HG03139 (cell line): Measurements from ENCODE around the gene SYT15.
"Not testable (repeated sequence)": the region's sequence is repeated elsewhere in the genome, so short reads cannot be mapped to it uniquely, and the experiment has no call there.

Source experiments
- ATAC-seq: cut with Tn5 transposase; IDR thresholded peaks from one replicate; pipeline ENCODE4 v1.9.1; 2021; ENCODE audit not compliant: unreplicated experiment

SYT15 gene

DNA sequence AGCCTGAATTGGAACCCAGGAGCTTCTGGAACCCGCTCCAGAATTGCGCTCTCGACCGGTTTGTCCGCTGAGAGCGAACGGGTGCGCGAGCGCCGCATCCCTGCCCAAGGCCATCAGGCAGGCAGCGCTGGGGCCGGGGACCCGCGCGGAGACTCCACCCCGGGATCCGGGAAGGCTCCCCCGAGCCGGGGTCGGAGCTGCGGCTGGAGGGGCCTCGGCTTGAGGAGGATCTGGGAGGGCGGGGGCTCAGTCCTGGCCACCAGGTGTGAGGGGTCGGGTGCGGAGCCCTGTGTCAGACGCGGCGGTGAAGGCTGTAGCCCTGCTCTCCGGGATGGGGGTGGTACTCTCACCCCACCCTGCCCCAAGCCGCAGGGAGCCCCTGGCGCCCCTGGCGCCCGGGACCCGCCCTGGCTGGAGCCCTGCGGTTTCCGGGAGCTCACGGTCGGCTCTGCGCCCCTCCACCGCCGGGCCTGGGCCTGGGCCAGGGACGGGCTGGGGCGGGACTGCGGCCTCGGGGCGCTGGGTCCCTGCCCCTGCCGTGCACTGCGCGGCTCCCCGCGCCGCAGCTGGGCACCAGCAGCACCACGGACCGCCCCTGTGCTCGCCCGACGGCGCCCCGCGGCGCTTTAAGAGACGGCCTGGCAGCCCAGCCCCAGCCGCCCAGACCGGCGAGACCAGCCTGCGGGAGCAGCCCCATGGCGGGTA is at the start of gene SYT15:
Gene SYT15, plus strand, starts transcription at position 655 of the 705 bp plus-strand sequence. Its CDS starts 41 bp downstream, at position 696.
- ATAC-seq, result not testable (repeated sequence)

DNA sequence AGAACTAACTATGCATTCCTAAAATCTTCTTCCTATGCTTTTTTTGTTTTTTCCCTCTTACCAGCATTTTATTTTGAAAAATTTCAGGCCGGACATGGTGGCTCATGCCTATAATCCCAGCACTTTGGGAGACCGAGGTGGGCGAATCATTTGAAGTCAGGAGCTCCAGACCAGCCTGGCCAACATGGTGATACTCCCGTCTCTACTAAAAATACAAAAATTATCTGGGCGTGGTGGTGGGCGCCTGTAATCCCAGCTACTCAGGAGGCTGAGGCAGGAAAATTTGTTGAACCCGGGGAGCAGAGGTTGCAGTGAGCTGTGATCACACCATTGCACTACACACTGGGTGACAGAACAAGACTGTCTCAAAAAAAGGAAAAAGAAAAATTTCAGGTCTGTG is 49.2 kb upstream of the SYT15 start:
- not testable (repeated sequence) for ATAC-seq

DNA sequence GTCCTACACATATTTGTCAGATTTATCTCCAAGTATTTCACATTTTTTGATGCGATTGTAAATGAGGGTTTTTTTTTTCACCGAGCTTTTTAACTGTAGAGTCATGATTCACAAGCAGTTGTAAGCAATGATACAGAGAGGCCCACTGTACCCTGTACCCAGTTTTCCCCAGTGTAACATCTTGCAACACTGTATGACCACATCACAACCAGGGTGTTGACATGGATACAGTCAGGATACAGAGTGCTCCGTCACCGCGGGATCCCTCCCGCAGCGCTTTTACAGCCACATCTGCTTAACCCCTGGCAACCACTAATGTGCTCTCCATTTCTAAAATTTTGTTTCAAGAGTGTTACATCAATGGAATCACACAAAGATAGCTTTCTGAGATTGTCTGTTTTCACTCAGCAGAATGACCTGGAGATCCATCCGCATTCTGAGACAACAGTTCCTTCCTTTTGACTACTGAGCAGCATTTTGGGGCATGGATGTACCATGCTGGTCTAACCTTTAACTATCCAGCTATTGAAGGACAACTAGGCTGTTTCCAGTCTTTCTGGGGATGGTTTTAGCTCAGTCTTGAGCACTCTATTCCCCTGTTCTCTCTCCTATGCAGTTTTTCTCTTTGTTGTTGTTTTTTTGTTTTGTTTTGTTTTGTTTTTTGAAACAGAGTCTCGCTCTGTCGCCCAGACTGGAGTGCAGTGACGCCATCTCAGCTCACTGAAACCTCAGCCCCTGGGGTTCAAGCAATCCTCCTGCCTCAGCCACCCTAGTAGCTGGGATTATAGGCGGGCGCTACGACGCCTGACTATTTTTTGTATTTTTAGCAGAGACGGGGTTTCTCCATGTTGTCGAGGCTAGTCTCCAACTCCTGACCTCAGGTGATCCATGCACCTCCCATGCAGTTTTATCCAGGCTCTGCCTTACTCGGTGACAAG is 48.4 kb upstream of the SYT15 start:
- no peak for ATAC-seq

DNA sequence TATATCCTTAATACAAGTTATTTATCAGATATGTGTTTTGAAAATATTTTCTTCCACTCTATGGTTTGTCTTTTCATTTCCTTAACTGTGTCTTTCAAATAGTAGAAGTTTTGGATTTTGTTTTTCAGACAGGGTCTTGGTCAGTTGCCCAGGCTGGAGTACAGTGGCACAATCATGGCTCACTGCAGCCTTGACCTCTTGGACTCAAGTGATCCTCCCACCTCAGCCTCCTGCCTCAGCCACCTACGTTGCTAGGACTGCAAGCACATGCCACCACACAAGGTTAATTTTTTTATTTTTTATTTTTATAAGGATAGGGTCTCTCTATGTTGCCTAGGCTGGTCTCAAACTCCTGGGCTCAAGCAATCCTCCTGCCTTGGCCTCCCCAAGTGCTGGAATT is 46.7 kb upstream of the SYT15 start:
- ATAC-seq, result not testable (repeated sequence)

DNA sequence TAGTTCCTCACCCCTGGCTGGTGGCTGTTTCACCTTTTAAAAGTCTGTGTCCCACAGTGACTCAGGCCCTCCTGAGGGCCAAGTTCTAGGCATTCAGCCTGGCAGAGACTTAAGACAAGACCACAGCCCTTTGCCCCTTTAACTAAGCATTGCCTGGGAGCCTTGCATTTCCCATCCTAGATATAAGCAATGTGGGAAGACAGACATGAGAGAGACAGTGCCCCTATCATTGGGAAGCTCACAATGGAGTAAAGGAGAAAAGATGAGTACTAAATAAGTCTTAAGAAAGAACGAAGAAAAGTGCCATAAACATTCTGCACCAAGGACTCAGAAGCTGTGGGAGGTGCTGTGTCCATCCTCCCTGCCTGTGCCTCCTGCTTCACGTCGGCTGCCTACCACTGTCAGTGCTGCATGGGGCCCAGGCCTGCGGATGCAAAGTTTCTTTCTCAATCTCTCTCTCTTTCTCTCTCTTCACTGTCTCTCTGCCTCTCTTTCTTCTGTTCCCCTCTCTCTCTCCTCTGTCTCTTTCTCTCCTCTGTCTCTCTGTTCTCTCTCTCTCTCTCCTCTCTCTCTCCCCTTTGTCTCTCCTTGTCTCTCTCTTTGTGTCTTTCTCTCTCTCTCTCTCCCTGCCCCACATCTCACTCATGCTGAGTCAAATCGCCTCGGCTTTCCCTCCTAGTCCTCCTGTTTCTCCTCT is 44.0 kb upstream of the SYT15 start:
- ATAC-seq, result no peak

DNA sequence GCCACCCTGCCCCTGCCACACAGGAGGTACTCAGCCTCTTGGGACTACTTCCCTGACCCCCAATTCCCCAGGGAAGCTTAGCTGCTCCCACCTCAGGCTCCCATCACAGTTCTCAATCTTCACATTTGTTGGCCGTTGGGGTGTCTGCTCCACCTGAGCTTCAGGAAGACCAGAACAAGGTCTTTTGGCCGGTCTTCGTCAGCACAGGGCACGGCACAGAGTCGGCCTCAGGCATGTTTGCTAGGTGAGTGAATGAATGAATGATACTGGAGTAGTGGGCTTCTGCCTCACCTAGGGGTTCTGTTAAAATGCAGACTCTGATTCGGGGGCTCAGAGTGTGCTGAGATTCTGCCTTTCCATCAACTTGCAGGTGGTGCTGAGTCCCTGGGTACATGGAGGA is 42.8 kb upstream of the SYT15 start:
- no peak for ATAC-seq

DNA sequence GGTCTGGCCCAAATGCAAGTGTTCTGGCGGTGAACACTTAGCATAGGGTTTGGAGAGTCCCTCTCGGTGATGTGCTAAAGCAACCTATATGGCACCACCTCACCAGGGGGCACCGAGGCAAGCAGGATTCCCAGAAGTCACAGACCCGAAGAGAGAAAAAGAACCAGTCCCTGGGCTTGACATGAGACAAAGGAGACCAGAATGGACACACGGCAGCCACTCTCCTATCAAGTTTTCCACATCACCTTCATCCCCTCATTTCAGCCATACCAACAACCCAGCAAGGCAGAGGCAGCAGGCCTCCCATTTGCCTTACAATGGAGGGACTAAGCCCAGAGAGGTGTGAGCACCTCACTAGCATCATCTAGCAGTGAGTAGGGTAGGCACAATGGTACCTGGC is 42.1 kb upstream of the SYT15 start:
- ATAC-seq, result no peak

DNA sequence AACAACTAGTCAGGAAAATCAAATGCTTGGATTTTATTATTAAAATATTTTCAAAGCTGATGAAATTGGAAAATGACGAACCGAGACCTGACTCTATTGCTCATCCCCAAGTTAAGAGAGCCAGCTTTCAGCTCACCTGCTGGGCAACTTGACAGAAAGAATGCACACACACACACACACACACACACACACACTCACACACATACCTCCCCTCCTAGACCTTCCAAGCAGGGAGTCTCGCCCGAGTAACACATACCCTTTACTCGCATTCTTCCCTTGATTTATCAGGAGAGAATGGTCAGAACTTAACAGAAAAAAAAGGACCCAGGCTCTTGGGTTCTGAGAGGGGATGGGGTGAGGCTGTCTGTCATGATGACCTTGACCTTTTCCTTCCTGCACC is 41.6 kb upstream of the SYT15 start:
- no peak for ATAC-seq

DNA sequence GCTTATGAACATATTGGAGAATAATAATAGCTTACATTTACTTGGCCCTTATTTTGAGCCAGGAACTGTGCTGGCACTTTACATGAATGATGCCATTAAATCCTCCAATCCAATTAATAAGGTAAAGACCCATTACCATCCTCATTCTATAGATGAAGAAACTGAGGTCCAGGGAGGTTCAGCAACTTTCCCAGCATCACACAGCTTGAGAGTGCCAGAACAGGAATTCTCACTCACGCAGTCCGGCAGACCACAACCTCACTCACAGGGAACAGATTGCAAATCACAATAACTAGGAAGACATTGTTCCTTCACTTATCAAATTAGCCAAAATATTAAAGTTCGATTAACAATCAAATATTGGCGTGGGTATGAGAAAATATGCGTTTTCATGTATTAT is 40.8 kb upstream of the SYT15 start:
- no peak for ATAC-seq

DNA sequence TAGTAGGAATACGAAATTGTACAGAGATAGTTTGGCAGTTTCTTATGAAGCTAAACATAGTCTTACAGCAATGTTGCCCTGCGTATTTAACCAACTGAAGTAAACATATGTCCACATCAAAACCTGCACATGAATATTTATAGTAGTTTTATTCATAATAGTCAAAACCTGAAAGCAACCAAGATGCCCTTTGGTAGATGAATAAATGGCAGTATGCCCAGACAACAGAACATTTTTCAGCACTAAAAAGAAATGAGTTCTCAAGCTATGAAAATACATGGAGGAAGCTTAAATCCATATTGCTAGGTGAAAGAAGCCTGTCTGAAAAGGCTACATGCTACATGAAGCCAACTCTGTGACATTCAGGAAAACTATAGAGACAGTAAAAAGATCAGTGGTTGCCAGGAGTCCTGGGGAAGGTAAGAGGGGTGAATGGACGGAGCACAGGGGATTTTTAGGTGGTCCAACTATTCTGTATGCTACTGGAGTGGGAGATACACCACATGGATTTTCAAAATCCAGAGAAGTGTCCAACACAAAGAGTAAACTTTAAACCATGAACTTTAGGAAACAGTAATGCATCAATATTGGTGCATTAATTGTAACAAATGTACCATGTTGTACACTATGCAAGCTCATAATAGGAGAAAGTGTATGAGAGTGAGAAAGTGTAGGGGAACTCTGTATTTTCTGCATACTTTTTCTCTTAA is 40.1 kb upstream of the SYT15 start:
- no peak for ATAC-seq

DNA sequence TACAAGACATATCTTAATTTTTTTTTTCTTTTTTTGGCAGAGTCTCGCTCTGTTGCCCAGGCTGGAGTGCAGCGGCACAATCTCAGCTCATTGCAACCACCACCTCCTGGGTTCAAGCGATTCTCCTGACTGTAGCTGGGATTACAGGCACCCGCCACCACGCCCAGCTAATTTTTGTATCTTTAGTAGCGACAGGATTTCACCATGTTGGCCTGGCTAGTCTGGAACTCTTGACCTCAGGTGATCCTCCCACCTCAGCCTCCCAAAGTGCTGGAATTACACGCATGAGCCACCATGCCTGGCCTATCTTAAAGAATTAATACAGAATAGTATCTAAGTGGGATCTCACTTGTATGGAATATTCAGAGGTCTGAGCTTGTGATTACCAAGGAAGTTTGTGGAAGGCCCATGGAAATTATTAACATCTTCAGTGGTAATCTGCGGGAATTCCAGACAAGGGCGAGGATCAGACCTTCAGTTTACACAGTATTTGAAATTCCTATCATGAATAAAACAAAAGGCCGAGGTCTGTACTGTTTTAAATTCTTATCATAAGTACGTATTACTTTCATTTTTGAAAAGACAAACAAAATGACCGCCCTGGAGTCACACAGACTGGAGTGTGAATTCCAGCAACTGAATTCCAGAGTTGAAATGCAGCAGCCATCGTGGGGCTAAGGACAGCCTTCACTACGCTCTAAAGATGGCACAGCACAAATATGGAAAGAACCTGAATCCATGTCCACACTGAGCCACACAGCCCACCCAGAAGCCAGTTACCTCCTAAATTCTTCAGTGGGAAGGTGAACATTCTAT is 39.1 kb upstream of the SYT15 start:
- ATAC-seq, result no peak

DNA sequence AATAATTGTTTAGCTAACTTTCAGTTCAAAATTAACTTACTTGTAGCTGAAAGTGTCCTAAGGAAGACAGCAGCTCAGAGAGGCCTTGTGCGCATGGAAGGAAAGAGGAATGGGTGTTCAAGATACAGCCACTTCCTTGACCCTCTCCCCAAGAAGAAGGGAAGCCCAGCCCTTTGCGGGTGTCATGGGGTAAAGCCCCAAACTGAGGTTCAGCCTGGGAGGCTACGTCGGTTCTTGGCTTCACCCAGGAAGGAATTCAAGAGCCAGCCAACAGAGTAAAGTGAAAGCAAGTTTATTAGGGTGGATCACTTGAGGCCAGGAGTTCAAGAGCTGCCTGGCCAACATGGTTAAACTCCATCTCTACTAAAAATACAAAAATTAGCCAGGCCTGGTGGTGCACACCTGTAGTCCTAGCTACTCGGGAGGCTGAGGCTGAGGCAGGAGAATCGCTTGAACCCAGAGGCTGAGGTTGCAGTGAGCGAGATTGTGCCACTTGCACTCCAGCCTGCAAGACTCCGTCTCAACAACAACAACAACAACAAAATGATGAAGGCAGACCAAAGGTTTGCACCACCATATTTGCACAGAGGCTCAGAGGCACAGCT is 38.4 kb upstream of the SYT15 start:
- ATAC-seq, result no peak

DNA sequence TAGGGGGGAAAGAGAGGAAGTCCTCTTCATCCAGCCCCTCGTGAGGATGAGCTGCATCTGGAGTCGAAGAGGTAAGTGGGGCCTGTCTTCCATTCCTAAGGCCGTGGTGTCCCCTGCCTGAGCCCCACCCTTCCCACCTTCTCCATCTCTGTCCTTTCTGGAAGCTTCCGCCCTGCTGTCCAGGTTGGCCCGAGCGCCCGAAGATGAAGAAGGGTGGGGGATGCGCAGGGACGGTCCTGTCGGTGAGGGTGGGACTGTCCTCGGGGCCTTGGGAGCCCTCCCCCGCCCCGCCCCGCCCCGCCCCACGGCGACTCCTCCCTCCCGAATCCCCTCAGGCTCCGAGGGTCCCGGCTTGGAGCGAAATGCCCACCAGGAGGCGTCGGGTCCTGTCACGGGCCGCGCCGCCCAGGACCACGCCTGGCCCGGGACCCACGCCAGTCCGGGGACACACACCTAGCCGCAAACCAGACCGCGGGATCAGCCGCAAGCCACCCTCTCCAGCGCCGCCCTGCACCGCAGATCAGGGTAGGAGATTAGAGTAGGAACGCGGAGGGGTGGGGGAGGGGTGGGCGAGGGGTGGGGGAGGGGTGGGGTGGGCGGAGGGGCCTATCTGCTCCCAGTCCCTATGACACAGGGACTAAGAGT is 37.8 kb upstream of the SYT15 start:
- no peak for ATAC-seq

DNA sequence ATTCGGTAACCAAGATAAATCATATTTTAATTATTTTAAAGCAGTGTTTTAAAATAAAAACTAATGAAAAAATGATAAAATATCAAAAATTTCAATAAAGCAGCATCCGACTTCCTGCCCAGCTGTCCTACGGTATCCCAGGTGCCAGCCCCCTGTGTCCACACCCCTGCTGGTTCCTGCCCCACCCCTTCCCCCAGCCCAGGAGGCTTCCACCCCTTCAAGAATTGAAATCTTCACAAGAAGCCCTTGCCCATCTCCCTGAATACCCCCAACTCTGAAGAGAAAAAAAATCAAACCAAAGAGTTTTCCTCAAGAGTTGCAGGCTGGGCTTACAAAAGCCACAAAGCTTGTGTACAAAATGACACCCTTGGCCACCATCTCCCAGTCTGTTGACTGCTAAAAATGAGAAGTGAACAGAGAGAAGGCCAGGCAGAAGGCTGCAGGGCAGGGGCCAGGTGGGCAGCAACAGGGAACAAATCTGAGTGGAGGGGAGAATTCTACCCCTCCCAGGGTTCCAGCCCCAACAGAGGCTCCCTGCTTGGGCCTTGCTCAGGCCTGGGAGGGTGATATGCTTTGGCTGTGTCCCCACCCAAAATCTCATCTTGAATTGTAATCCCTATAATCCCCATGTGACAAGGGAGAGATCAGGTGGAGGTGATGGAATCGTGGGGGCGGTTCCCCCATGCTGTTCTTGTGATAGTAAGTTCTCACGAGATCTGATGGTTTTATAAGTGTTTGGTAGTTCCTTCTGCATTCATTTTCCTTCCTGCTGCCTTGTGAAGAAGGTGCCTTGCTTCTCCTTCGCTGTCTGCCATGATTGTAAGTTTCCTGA is 37.0 kb upstream of the SYT15 start:
- ATAC-seq, result no peak

DNA sequence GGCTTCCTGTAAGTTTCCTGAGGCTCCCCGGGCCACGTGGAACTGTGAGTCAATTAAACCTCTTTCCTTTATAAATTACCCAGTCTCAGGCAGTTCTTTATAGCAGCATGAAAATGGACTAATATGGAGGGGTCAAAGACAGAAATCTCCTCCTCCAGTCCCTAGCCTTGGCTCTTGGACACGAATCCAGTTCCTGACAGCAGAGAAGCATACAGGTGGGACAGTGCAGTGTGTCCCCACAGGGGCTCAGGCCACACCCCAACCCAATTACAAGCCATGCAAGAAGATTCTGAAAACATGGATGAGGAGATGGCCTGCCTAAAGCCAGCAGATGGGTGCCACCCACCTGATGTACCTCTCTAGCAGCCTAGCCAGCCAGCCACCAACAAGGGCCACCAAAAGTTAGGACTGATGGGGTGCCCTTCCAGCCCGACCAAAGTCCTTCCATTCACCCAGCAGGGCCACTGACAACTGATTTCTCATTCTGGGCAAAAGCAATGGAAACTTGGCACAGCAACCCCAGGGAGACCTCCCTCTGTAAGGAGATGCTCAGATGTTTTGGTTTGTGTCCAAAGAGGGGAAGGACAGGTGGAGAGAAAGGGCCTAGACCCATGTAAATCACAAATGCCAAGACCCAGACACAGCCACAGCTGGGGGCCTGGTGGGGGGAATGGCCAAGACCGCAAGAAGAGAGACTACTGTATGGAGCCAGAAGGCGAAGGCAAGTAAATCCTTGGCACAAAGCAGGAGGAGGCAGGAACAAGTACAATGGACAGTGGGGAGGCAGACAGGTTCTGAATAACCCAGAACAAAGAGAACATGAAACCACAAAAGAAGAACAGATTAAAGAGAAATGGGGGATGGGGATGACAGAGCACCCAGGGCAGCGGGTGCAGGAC is 36.1 kb upstream of the SYT15 start:
- ATAC-seq, result no peak

DNA sequence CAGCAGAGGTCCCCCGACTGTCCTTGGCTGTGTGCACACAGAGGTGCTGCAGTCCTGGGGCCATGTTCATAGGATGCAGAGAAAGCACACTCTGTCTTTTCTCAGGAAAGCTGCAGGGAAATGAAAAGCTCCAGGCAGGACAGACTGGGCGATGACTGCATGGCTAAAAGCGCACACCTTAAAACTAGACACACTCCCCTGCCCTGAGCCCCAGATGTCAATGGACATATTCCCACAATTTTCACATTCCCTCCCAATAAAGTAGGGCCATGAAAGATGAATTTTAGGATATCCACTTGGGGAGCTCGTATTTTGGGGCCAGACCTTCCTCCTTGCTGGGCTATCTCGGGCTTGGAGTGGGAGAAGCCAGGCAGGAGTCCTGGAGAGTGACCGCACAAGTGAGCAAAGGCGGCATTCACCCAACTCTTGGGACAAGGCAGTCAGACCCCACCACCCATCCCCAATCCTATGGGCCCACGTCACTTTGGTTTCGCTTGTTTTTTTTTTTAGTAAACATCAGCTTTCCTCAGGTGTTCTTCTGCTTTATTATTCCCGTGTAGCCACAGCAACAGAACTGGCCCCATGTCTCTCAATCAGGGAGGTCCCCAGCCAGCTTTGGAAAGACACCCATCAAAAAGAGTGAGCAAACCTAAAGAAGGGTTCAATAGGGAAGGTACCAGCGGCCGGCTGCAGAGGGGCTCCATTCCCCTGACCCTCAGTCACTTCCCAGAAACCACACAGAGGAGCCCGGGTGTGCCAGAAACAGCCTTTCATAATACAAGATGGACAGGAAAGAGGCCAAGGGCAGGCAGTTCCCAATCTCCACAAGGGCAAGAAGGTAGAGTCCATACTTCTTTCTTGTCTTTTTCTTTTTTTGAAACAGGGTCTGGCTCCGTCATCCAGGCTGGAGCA is 35.2 kb upstream of the SYT15 start:
- ATAC-seq, result no peak
